Activated gamma-delta T cell treated with Interleukin-2 at 50 U/mL for 16 hours (primary cell): ENCODE data around the gene RAPSN.

Source experiments
- DNase-seq: peaks from one replicate; pipeline ENCODE4 v3.0.0-alpha.2; 2020

The RAPSN gene

DNA sequence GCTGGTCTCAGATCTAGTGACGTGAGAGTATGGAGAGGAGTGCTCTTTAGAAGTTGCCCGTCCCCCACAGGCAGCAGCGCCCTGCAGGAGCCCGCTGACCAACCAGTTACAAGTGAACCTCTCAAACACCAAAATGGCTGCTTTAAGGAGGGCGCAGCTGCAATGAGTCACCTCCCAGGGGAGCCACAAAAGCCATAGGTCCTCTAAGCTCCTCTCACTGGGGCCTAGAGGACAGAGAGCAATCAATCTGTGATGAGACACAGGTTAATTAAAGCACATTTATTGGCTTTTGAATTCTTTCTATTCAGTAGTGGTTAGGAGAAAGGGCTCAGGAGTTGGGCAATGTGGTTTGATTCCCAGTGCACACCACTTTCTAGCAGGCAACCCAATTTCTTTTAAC is 15.5 kb upstream of the RAPSN start:
- no peak for DNase-seq

DNA sequence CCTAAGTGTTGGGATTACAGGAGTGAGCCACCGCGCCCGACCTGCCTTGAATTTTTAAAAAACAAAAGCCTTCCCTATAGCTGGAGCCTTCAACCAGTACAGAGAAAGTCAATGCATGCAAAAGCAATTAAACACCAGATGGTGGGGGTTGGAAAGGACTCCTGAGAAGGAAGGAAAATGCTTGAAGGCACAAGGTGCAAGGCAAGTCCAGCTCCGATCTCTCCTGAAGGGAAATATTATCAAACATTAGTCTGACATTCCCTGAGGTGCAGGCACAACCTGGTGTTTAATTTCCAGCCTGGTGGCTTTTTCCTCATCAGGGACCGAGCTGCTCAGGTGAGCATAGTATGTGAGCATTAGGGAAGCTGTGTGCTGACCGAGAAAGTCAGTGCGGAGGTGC is 12.9 kb upstream of the RAPSN start:
- no peak for DNase-seq

DNA sequence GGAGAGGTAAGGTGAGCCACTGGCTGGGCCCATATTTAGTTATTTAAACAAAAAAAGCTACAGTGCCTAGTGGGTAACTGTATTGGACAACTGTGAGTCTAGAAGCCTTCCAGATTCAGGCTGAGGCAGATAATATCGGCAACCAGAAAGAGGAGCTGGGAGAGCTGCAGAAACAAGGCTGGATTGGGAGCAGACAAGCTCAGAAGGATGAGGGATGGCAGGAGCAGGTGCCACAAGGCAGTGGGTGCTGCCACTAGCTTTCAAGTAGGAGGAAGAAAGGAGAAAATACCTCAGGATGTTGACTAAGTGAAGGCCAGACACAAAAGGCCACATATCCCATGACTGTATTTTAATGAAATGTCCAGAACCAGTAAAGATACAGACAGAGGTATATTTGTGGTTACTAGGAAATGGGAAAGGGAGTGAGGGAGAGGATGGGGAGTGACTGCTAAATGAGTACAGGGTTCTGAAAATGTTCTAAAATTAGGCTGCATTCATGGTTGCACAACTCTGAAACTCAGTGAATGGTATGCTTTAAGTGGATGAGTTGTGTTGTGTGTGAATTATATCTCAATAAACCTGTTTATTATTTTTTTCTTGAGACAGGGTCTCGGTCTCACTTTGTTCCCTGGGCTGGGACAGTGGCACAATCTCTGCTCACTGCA is 11.8 kb upstream of the RAPSN start:
- no peak for DNase-seq

DNA sequence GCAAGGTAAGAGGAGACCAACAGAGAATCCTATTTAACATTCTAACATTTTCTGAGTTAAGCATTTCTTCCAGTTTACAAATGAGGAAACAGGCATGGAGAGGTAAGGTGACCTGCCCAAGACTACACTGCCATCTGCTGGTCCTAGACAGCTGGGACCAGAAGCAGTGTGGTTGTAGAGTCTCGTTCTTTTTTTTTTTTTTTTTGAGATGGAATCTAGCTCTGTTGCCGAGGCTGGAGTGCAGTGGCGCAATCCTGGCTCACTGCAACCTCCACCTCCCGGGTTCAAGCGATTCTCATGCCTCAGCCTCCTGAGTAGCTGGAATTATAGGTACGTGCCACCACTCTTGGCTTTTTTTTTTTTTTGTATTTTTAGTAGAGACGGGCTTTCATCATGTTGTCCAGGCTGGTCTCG is 5.3 kb upstream of the RAPSN start:
- peak; percentile 55 for DNase-seq

DNA sequence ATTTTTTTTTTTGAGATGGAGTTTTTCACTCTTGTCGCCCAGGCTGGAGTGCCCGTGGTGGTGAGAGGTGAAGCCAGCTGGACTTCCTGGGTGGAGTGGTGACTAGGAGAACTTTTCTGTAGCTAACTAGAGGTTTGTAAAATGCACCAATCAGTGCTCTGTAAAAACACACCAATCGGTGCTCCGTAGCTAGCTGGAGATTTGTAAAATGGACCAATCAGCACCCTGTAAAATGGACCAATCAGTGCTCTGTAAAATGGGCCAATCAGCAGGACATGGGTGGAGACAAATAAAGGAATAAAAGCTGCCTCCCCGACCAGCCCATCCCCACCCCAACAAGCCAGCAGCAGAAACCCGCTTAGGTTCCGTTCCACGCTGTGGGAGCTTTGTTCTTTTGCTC is 4.4 kb upstream of the RAPSN start:
- DNase-seq: no peak

GRCh38 chr11:47451990-47452389 is 3.1 kb upstream of the RAPSN start:
- DNase-seq: no peak

- DNase-seq: no peak
Measured at GRCh38 chr11:47451436-47451835, 2.5 kb upstream of the RAPSN start.

DNA sequence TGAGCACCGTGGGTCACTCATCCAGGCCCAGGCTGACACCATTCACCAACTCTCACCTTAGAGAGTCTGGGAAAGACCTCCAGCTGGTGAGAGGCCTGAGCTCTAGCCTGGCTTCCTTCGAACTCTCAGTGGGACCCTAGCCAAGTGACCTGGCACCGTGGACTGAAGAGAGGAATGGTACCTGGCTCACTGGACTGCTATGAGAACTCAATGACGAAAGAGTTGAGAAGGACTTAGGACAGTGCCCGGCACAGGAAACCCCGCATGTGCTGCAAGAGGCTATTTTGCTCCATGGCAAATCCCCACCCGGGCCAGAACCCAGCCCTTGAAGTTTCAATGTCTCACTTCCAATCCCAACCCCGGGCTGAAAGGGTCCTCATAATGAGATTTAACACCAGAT is 605 bp upstream of the RAPSN start:
- DNase-seq: no peak

GRCh38 chr11:47447906-47448305 is 1.0 kb downstream of the RAPSN start:
- DNase-seq: no peak

GRCh38 chr11:47446833-47447232 is 2.1 kb downstream of the RAPSN start:
- DNase-seq: no peak

DNA sequence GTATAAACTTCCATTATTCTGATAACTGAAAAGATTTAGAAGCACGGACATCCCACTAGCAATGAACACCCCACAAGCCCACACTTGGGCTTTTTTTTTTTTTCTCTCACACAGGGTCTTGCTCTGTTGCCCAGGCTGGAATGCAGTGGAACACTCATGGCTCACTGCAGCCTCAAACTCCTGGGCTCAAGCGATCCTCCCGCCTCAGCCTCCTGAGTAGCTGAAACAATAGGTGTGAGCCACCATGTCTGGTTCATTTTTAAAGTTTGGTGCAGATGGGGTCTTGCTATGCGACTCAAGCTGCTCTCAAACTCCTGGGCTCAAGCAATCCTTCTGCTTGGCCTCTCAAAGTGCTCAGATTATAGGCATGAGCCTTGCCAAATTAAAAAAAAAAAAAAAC is 3.1 kb downstream of the RAPSN start:
- no peak for DNase-seq

GRCh38 chr11:47443817-47444216 is 5.1 kb downstream of the RAPSN start:
- no peak for DNase-seq

DNA sequence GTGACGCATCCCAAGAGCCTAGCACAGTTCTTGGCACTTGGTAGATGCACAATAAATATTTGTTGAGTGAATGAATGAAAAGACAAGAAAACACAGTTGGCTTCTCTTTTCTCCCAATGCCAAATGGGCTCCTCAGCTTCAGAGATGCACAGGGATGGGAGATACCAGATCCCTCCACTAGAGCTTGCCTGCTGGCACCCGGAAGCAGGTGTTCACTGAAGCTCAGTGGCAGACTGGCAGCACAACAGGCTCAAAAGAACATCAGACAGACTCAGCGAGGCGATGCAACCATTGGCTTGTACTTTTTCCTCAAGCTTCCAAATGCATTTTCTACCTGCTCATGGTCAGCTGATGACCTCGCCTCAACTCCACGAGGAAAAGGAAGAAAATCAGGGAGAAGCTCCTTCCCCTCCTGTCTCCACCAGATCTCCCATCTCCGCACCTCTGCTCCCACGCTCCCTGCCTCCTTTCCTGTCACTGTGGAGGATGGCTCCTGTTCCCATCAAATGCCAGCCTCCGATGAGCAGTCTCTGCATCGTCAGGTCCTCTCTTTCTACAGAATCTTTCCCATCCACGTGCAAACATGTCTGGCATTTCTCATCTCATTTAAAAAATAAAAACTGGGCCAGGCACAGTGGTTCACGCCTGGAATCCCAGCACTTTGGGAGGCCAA is 5.8 kb downstream of the RAPSN start:
- DNase-seq: no peak

DNA sequence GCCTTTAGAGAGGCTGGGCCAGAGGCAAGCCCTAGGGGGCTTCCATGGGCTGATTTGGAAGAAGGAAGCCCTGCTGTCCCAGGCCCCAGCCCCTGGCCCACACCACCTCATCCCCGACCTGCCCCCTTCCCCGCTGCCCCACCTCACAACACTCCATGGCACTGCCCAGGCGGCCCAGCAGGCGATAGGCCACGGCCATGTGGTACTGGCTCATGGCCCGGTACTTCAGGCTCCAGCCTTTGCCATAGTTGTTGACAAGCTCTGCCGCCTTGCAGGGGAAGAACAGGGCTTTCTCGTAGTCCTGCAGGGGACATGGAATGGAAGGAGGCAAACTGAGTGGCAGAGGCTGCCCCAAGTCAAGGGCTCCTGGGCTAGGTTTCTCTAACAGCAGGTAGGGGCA is 6.4 kb downstream of the RAPSN start:
- no peak for DNase-seq

DNA sequence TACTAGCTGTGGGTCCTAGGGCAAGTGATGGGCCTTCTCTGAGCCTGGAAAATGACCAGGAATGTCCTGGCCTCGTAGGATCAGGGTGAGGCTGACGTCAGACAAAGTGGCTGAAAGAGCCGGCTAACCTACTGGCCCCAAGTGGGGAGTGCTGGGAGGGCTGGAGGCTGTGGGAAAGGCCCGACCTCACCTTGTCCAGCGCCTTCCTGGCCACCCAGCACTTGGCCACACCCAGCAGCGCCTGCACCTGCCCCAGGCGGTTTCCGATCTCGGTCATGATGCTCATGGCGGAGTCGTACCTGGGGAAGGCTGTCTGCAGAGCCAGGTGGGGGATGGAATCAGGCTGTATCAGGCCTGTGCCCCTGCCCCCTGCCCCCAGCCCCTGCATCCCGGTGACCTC is 7.5 kb downstream of the RAPSN start:
- DNase-seq: no peak

- no peak for DNase-seq
Measured at GRCh38 chr11:47440054-47440476, 8.9 kb downstream of the RAPSN start.

DNA sequence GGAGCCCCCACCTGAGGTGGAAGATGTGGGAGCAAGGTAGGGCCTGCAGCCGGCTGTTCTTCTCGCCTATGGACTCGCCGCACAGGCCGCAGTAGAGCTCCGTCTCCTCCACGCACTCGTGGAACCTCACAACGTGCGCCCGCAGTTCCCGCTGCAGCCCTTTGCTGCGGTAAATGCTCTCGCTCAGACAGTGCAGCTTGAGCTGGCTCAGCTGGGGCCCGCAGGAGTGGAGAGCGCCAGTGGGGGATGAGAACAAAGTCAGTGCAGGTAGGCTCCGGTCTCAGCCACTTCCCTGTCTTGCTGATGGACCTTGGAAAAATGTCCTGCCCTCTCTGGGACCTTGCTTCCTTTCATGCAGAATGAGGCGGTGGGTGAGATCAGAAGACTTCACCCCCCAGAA is 10.2 kb downstream of the RAPSN start:
- no peak for DNase-seq

DNA sequence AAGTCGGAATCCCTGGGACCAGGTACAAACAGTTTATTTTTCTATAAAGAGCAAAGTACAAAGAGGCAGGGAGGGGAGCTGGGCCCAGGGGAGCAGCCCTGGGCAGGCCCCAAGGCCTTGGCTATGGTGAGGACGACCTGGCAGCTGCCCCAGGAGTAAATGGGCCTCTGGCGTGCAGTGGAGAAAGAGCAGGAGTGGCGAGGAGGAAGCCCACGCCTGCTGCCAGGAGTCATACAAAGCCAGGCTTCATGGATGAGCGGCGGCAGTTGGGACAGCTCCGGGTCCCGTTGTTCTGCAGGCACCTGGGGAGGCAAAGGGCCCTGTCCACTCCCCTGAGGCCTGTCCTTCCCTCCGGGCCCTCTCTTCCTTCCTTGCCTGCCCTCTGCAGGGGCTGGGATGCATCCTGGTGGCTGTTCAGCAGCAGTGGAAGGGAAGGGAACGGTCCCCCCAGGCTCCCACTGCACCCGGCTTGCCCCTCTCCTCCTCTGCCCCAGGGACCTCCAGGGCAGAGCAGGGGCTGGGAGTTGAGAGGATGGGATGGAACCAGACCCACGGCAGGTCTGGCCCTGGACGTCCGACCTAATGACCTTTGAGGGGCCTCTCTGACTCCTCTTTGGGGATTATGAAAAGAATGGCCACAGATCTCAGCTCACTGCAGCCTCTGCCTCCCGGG is 11.1 kb downstream of the RAPSN start:
- no peak for DNase-seq

GRCh38 chr11:47437218-47437745 is 11.7 kb downstream of the RAPSN start:
- no peak for DNase-seq

- no peak for DNase-seq
Measured at GRCh38 chr11:47436726-47437125, 12.2 kb downstream of the RAPSN start.

GRCh38 chr11:47435687-47436086 is 13.2 kb downstream of the RAPSN start:
- no peak for DNase-seq

GRCh38 chr11:47434011-47434786 is 14.7 kb downstream of the RAPSN start:
- DNase-seq: no peak

DNA sequence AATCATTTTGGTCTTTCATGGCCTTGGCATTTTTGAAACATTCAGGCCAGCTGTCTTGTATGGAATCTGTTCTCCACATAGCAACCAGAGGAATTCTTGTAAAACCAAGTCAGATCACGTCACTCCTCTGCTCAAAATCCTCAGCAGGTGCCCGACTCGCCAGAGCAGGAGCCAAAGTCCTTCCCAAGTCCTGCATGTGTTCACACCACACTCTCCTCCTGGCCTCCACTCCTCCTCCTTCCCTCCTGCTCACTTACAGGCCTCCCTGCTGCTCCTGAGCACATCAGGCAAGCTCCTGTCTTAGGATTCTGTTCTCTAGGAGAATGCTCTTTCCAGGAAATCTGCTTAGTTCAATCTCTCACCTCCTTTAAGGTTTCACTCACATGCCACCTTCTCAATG is 15.8 kb downstream of the RAPSN start:
- DNase-seq: no peak
